ENCODE measurements around the gene ARHGAP11A.
"Not testable (repeated sequence)": the region's sequence is repeated elsewhere in the genome, so short reads cannot be mapped to it uniquely, and the experiment has no call there.

The ARHGAP11A gene

DNA sequence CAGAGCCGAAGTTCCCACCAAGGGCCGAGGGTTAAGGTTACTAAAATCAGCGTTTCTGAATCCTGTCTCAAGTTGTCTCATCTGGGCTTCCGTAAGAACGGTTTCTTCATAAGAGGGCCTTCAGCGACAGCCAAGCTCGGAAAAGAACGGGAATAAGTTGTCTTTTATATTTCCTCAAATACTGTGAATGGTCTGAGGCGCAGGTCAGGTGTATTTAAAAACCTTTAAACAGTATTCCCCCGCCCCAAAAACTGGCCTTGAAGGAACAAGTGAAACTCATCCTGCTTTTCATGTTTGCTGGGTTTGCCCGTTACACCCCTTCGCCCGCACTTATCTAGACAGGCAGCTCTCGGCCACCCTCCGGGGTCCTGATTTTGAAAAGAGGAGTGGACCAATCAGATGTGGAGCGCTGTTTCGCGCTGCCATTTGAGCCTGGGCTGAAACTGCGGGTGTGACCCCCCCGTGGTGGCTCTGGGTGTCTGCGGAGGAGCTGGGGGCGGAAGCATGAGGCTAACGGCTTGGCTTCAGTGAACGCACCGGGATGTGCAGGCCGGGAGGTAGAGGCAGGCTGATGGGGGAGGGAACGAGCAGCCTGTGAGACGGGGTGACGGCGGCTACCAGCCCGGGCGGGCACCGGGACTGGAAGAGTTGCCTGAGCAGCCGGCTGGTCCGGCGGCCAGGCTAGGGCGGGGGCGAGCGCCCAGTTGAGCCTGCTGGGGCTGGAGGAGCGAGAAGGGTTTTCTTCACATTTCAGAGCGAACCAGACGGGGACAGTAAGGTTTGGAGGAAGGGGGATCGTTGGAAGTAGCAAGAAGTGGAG is at the start of gene ARHGAP11A:
TSS of gene ARHGAP11A (plus strand) at position 454 of the 820 bp plus-strand sequence. CDS start 708 bp downstream, outside the sequence.
- not testable (repeated sequence) for H3K27me3 Mint-ChIP-seq, H3K9me3 Mint-ChIP-seq
- peak within 1 kb of the TSS; percentile 99 for H3K4me3 Mint-ChIP-seq
- DNase-seq, result peak; percentile 87
- H3K36me3 Mint-ChIP-seq (ENCODE audit: low read depth), result peaks cover 26% of the 10 kb centered on the region
- H3K27ac Mint-ChIP-seq, result peak within 1 kb of the TSS; percentile 97
- H3K4me1 Mint-ChIP-seq (ENCODE audit: low read depth), result peaks cover 14% of the 10 kb centered on the region

DNA sequence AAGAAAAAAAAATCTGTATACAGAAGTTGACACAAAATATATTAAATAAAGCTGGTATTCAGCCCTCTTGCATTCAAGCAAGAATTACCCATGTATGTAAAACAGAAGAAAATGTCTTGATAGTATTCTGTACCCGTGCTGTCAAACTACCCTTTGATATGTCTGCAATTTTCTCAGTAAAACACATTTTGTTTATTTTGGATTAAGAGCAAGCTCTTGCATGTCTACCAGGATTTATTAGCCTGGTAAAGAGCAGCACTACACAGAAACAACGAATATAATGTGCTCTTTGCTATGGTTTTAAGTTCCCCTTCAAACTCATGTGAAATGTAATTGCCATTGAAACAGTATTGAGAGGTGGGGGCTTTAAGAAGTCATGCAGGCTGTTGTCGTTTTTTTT is 46.3 kb upstream of the ARHGAP11A start:
- not testable (repeated sequence) for H3K36me3 Mint-ChIP-seq (ENCODE audit: low read depth); H3K4me3 Mint-ChIP-seq; H3K9me3 Mint-ChIP-seq; DNase-seq; H3K27me3 Mint-ChIP-seq; H3K27ac Mint-ChIP-seq; H3K4me1 Mint-ChIP-seq (ENCODE audit: low read depth)

DNA sequence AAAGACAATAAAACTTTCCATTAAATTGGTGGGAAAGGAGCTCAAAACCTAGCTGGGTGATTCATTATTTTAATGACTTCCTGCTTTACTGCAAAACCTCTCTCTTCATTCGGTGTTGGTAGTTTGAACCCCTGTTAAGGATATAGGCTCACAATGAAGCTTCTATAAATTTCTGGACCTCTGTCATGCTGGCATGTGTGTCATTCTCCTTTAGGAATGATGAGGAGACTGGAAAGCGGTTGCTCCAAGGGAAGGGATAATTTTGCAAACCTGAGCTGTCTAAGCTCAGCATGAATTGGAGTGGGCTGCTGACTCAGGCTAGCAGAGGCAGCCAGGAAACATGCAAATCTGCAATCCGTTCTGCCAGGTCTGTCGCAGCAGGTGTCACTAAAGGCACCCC is 36.8 kb upstream of the ARHGAP11A start:
- Mint-ChIP-seq H3K4me3 (peak overlapping the region; percentile 5), H3K27ac (peak overlapping the region; percentile 6)
- DNase-seq; H3K9me3 Mint-ChIP-seq; H3K27me3 Mint-ChIP-seq; H3K36me3 Mint-ChIP-seq (ENCODE audit: low read depth); H3K4me1 Mint-ChIP-seq (ENCODE audit: low read depth): not testable (repeated sequence)

GRCh38 chr15:32585844-32586243 is 29.5 kb upstream of the ARHGAP11A start:
- H3K4me1 Mint-ChIP-seq (ENCODE audit: low read depth); DNase-seq; H3K27ac Mint-ChIP-seq; H3K9me3 Mint-ChIP-seq; H3K4me3 Mint-ChIP-seq; H3K27me3 Mint-ChIP-seq; H3K36me3 Mint-ChIP-seq (ENCODE audit: low read depth): not testable (repeated sequence)

GRCh38 chr15:32593151-32593550 is 22.2 kb upstream of the ARHGAP11A start, which contains the start of gene GOLGA8N:
Gene GOLGA8N, plus strand, starts transcription at chr15:32593456.
- not testable (repeated sequence) for H3K36me3 Mint-ChIP-seq (ENCODE audit: low read depth); H3K27ac Mint-ChIP-seq; H3K27me3 Mint-ChIP-seq; H3K4me3 Mint-ChIP-seq; H3K4me1 Mint-ChIP-seq (ENCODE audit: low read depth); H3K9me3 Mint-ChIP-seq; DNase-seq

DNA sequence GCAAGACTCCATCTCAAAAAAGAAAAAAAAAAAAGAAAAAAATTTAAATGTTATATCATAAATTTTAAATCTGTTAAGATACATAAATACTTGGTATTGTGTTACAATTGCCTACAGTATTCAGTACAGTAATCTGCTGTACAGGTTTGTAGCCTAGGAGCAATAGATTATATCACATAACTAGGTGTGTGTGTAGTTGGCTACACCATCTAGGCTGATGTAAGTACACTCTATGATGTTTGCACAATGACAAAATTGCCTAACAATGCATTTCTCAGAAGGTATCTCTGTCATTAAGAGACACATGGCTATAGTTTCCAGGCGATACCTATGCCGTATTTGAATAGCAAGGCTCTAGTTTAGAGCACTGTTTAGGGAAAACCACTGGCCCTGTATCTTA is 5.8 kb upstream of the ARHGAP11A start:
- H3K9me3 Mint-ChIP-seq; H3K27me3 Mint-ChIP-seq; H3K4me3 Mint-ChIP-seq; H3K27ac Mint-ChIP-seq; DNase-seq; H3K4me1 Mint-ChIP-seq (ENCODE audit: low read depth); H3K36me3 Mint-ChIP-seq (ENCODE audit: low read depth): not testable (repeated sequence)

GRCh38 chr15:32610719-32611118 is 4.6 kb upstream of the ARHGAP11A start:
- not testable (repeated sequence) for H3K27ac Mint-ChIP-seq; H3K36me3 Mint-ChIP-seq (ENCODE audit: low read depth); H3K4me3 Mint-ChIP-seq; H3K4me1 Mint-ChIP-seq (ENCODE audit: low read depth); DNase-seq; H3K9me3 Mint-ChIP-seq; H3K27me3 Mint-ChIP-seq

GRCh38 chr15:32614712-32615050 is 623 bp upstream of the ARHGAP11A start:
- H3K27ac Mint-ChIP-seq, result peak overlapping the region; percentile 97
- H3K9me3 Mint-ChIP-seq, H3K27me3 Mint-ChIP-seq, DNase-seq: not testable (repeated sequence)
- H3K4me3 Mint-ChIP-seq, result peak overlapping the region; percentile 99
- H3K4me1 Mint-ChIP-seq (ENCODE audit: low read depth), result peaks cover 14% of the 10 kb centered on the region
- H3K36me3 Mint-ChIP-seq (ENCODE audit: low read depth), result peaks cover 26% of the 10 kb centered on the region

- Mint-ChIP-seq H3K4me3 (peak overlapping the region; percentile 99), H3K36me3 (ENCODE audit: low read depth) (peaks cover 30% of the 10 kb centered on the region), H3K27ac (peak overlapping the region; percentile 97), H3K4me1 (ENCODE audit: low read depth) (peaks cover 13% of the 10 kb centered on the region)
- not testable (repeated sequence) for H3K27me3 Mint-ChIP-seq, H3K9me3 Mint-ChIP-seq
- peak; percentile 38 for DNase-seq
Observed at GRCh38 chr15:32615871-32616426, 645 bp downstream of the ARHGAP11A start.

GRCh38 chr15:32636410-32636809 is 21.1 kb downstream of the ARHGAP11A start:
- Mint-ChIP-seq H3K4me3 (no peak overlapping the region), H3K27ac (no peak overlapping the region), H3K4me1 (ENCODE audit: low read depth) (no peaks in the 10 kb centered on the region), H3K27me3 (no peaks in the 10 kb centered on the region), H3K36me3 (ENCODE audit: low read depth) (peaks cover 86% of the 10 kb centered on the region), H3K9me3 (no peaks in the 10 kb centered on the region)
- no peak for DNase-seq

DNA sequence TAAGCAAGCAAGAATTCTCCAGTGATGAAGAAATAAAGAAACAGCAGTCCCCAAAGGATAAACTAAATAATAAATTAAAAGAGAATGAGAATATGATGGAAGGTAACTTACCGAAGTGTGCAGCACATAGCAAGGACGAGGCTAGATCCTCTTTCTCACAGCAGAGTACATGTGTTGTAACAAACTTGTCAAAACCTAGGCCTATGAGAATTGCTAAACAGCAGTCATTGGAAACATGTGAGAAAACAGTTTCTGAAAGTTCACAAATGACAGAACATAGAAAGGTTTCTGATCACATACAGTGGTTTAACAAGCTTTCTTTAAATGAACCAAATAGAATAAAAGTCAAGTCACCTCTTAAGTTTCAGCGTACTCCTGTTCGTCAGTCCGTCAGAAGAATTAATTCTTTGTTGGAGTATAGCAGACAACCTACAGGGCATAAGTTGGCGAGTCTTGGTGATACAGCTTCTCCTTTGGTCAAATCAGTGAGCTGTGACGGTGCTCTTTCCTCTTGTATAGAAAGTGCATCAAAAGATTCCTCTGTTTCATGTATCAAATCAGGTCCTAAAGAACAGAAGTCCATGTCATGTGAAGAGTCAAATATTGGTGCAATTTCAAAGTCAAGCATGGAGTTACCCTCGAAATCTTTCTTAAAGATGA is 21.7 kb downstream of the ARHGAP11A start:
- Mint-ChIP-seq H3K27me3 (no peaks in the 10 kb centered on the region), H3K9me3 (no peaks in the 10 kb centered on the region), H3K27ac (no peak overlapping the region), H3K4me1 (ENCODE audit: low read depth) (no peaks in the 10 kb centered on the region), H3K4me3 (no peak overlapping the region), H3K36me3 (ENCODE audit: low read depth) (peaks cover 80% of the 10 kb centered on the region)
- no peak for DNase-seq

DNA sequence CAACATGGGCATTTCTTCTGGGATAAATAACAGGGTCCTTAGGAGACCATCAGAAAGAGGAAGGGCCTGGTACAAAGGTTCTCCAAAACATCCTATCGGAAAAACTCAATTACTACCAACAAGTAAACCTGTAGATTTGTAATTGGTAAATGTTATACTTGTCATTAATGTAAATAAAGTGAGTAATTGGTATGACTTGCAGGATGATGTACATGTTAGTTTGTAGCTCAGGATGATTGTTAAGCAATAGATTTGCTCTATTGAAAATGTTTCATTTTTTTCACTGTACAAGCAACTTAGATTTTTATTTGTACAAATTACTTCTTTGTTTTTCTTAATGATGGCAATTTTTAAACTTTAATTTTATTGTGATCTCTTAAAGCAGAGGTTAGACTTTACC is 22.4 kb downstream of the ARHGAP11A start:
- no peak overlapping the region for H3K27ac Mint-ChIP-seq
- no peaks in the 10 kb centered on the region for H3K4me1 Mint-ChIP-seq (ENCODE audit: low read depth)
- H3K9me3 Mint-ChIP-seq, result no peaks in the 10 kb centered on the region
- DNase-seq, result no peak
- H3K4me3 Mint-ChIP-seq, result no peak overlapping the region
- H3K36me3 Mint-ChIP-seq (ENCODE audit: low read depth), result peaks cover 78% of the 10 kb centered on the region
- H3K27me3 Mint-ChIP-seq, result no peaks in the 10 kb centered on the region

- Mint-ChIP-seq H3K27me3 (no peaks in the 10 kb centered on the region), H3K36me3 (ENCODE audit: low read depth) (peaks cover 42% of the 10 kb centered on the region), H3K4me1 (ENCODE audit: low read depth) (no peaks in the 10 kb centered on the region), H3K9me3 (no peaks in the 10 kb centered on the region), H3K4me3 (no peak within 1 kb of the TSS), H3K27ac (no peak within 1 kb of the TSS)
- no peak for DNase-seq
Observed at GRCh38 chr15:32641517-32642059, 26.3 kb downstream of the ARHGAP11A start, which contains the start of gene SCG5. Gene SCG5, plus strand, starts transcription at chr15:32641710. Its CDS starts 1,883 bp downstream, at chr15:32643593.

- Mint-ChIP-seq H3K9me3 (no peaks in the 10 kb centered on the region), H3K27ac (no peak overlapping the region), H3K4me1 (ENCODE audit: low read depth) (no peaks in the 10 kb centered on the region), H3K4me3 (no peak overlapping the region), H3K27me3 (no peaks in the 10 kb centered on the region), H3K36me3 (ENCODE audit: low read depth) (peaks cover 30% of the 10 kb centered on the region)
- DNase-seq, result no peak
Observed at GRCh38 chr15:32642667-32643435, 27.5 kb downstream of the ARHGAP11A start.
